ENCODE measurements around the gene RALGPS1. TPM values are rescaled to one million over a fixed set of nuclear protein-coding genes. Genes with fewer than 3 reads are reported as not detected.

The RALGPS1 gene
- polyA plus RNA-seq, 1 experiment = 1.7 TPM

DNA sequence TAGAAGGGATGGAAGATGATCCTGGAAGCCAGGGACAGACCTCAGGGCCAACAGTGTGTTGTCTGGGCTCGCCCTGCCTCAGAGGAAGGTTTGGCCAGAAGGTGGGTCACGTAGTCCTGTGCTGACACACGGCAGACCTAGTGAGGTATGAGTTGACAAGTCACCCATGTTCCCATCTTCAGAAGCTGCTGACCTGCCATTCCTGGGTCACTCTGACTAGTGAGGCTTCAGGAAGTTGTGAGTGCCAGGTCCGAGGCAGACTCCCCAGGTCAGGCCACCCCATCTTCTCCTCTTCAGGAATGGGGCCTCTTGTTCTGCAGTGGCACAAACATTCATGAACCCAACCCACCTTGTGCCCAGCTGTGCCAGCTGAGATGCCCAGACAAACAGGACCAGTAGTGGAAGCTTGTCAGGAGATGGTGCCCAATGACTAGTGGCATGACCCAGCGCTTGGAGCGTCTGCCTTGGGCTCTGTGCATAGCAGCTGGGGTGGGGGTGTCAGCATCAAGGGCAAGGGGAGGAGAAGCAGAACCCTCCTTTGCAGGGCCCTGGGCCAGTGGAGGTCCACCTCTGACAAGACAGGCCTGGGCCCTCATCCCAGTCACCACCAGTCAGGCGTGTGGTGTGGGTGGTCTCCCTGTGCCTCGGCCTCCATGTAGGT lies 224.6 kb downstream of the RALGPS1 start:
- POLR2A ChIA-PET = no interaction called here
- H3K36me3 ChIP-seq (ENCODE audit: control insufficient read depth, insufficient read depth, low read length) = no peaks in the 10 kb centered on the region
- DNase-seq (ENCODE audit: low read depth) = no peak
- no peaks in the 10 kb centered on the region; the same call in 1 of the 2 replicates for H3K27me3 ChIP-seq (ENCODE audit: control insufficient read depth, insufficient read depth, low read length)
- TF ChIP-seq, protein P1, sequence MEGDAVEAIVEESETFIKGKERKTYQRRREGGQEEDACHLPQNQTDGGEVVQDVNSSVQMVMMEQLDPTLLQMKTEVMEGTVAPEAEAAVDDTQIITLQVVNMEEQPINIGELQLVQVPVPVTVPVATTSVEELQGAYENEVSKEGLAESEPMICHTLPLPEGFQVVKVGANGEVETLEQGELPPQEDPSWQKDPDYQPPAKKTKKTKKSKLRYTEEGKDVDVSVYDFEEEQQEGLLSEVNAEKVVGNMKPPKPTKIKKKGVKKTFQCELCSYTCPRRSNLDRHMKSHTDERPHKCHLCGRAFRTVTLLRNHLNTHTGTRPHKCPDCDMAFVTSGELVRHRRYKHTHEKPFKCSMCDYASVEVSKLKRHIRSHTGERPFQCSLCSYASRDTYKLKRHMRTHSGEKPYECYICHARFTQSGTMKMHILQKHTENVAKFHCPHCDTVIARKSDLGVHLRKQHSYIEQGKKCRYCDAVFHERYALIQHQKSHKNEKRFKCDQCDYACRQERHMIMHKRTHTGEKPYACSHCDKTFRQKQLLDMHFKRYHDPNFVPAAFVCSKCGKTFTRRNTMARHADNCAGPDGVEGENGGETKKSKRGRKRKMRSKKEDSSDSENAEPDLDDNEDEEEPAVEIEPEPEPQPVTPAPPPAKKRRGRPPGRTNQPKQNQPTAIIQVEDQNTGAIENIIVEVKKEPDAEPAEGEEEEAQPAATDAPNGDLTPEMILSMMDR (IDR thresholded peaks at IDR 0.05; ENCODE audit: insufficient read depth, low read depth, low read length) = no peak
- H3K4me3 ChIP-seq (ENCODE audit: low read depth, low read length) = no peak overlapping the region
- CTCF ChIA-PET = no interaction called here

DNA sequence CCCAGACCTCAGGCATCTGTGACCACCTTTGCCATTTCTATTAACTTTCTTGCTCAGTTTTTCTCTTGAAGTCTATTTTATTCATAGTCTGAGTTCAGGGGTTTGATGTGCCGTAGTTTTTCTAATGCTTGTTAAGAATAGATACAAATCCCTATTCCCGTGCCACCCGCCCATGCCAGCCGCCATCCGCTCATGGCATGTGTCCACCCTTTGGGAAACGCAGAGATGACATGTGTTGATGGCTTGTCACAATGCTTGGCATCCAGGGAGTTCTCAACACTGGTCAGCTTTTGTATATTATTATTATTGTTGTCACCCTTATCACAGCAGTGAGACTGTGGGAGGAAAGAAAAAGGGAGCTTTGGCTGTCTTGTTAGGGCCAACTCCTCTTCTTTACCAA lies 225.2 kb downstream of the RALGPS1 start:
- CTCF ChIA-PET = no interaction called here

GRCh38 chr9:127140181-127140580 lies 225.6 kb downstream of the RALGPS1 start:
- Histone ChIP-seq H3K4me3 (ENCODE audit: low read depth, low read length) (no peak overlapping the region), H3K27me3 (ENCODE audit: control insufficient read depth, insufficient read depth, low read length) (no peaks in the 10 kb centered on the region; the same call in 1 of the 2 replicates), H3K36me3 (ENCODE audit: control insufficient read depth, insufficient read depth, low read length) (no peaks in the 10 kb centered on the region)
- TF ChIP-seq, protein P1 (IDR thresholded peaks at IDR 0.05; ENCODE audit: insufficient read depth, low read depth, low read length) = no peak
- DNase-seq (ENCODE audit: low read depth) = no peak
- ChIA-PET POLR2A (no interaction called here), CTCF (interaction anchor here (1.6 kb wide), 1 partner anchor 9 kb away, joined by 4 read pairs; no protein-coding TSS in a partner anchor)

More for the DNA sequence above, 225.2 kb downstream of the RALGPS1 start:
- no peak for DNase-seq (ENCODE audit: low read depth)
- Histone ChIP-seq H3K36me3 (ENCODE audit: control insufficient read depth, insufficient read depth, low read length) (no peaks in the 10 kb centered on the region), H3K4me3 (ENCODE audit: low read depth, low read length) (no peak overlapping the region), H3K27me3 (ENCODE audit: control insufficient read depth, insufficient read depth, low read length) (no peaks in the 10 kb centered on the region; the same call in 1 of the 2 replicates)
- TF ChIP-seq, protein P1 (IDR thresholded peaks at IDR 0.05; ENCODE audit: insufficient read depth, low read depth, low read length) = no peak
- POLR2A ChIA-PET = no interaction called here

DNA sequence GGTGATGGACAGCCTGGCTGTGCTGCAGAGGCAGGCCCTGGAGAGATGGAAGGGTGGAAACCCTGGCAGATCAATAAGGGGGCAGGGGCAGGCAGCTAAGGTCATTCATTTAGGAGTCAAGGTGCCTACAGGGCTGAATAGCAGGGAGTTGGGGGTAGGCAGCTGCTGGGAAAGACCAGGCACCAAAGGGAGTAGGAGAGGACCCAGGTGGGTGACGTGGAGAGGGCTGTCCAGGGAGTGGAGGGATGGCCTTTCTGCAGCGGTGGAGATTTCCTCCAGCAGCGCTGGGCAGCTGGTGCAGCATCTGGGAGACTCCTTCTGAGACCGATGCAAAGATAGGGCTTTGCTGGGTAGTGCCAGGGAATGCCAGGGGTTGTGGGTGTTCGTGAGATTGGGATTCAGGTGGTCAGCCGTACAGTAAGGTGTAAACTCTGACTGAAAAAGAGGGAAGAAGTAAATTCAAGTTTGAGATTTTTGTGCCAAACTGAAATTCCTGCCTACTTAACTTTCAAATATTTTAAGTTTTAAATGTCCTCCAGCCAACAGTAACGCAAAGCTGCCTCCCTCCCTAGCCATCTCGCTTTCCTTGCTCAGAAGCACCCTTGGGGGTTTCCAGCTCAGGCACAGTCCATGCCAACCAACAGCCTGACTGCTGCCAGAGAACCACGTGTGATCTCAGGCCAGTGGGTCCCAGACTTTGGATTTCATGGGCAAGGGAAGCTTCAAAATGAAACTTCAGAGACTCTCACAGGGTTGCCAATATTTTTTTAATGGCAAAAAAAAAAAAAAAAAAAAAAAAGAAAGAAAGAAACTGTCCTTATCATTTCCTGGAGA lies 226.5 kb downstream of the RALGPS1 start:
- Histone ChIP-seq H3K36me3 (ENCODE audit: control insufficient read depth, insufficient read depth, low read length) (no peaks in the 10 kb centered on the region), H3K4me3 (ENCODE audit: low read depth, low read length) (no peak overlapping the region), H3K27me3 (ENCODE audit: control insufficient read depth, insufficient read depth, low read length) (no peaks in the 10 kb centered on the region; the same call in 1 of the 2 replicates)
- TF ChIP-seq, protein P1 (IDR thresholded peaks at IDR 0.05; ENCODE audit: insufficient read depth, low read depth, low read length) = no peak
- no peak for DNase-seq (ENCODE audit: low read depth)
- ChIA-PET POLR2A (interaction anchor here (0.7 kb wide), 1 partner anchor 9 kb away, joined by 34 read pairs; no protein-coding TSS in a partner anchor), CTCF (interaction anchor here (0.8 to 1.6 kb wide), 2 partner anchors 8 to 58 kb away, joined by 3 to 4 read pairs; no protein-coding TSS in a partner anchor)

DNA sequence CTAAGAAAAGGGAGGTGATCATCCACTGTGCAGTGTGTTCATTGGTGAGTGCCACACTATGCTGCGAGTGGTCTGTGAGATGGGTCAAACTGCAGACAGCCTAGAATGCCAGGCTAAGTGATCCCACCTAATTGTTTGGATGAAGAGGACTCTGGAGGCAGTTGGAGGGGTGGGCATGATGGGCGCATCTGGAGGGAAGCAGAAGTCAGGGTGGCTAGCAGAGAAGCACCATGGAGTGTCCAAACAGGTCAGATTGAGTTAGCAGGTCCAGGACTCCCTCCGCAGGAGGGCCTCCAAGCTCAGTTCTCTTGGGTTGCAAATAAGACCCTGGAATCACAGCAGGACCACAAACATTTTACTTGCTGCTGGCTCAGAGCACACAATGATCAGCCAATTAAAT lies 227.7 kb downstream of the RALGPS1 start:
- POLR2A ChIA-PET = no interaction called here
- Histone ChIP-seq H3K27me3 (ENCODE audit: control insufficient read depth, insufficient read depth, low read length) (no peaks in the 10 kb centered on the region; the same call in 1 of the 2 replicates), H3K4me3 (ENCODE audit: low read depth, low read length) (no peak overlapping the region), H3K36me3 (ENCODE audit: control insufficient read depth, insufficient read depth, low read length) (no peaks in the 10 kb centered on the region)
- TF ChIP-seq, protein P1 (IDR thresholded peaks at IDR 0.05; ENCODE audit: insufficient read depth, low read depth, low read length) = no peak
- CTCF ChIA-PET = interaction anchor here (0.9 kb wide), 1 partner anchor 39 kb away, joined by 3 read pairs; no protein-coding TSS in a partner anchor
- DNase-seq (ENCODE audit: low read depth) = no peak

Measured in BJ (cell line).